Stimulated activated CD4-positive, alpha-beta T cell treated with anti-CD3 and anti-CD28 coated beads, Interleukin-15, amount 100 ng/mL, for 1 hour (primary cell): Measurements from ENCODE around the gene KCNK15.

Source experiments
- DNase-seq, 2 donors: peaks; one replicate each; pipeline ENCODE4 v3.0.0-alpha.2; 2020; ENCODE audit warnings: low read depth in 1 of 2, low spot score in 1 of 2

Gene KCNK15

GRCh38 chr20:44715499-44716308 lies 30.0 kb upstream of the KCNK15 start:
- no peak for DNase-seq

GRCh38 chr20:44716309-44717106 lies 29.2 kb upstream of the KCNK15 start:
- DNase-seq, result no peak

GRCh38 chr20:44717986-44718385 lies 27.7 kb upstream of the KCNK15 start:
- no peak for DNase-seq

GRCh38 chr20:44719841-44720240 lies 25.8 kb upstream of the KCNK15 start:
- DNase-seq, result no peak

GRCh38 chr20:44720621-44720996 lies 25.1 kb upstream of the KCNK15 start:
- no peak for DNase-seq

- no peak for DNase-seq
Measured at GRCh38 chr20:44720997-44721784, 24.5 kb upstream of the KCNK15 start.

- DNase-seq, result no peak
Measured at GRCh38 chr20:44721785-44722054, 23.9 kb upstream of the KCNK15 start.

GRCh38 chr20:44722990-44723389 lies 22.7 kb upstream of the KCNK15 start:
- no peak for DNase-seq

GRCh38 chr20:44723391-44723790 lies 22.3 kb upstream of the KCNK15 start:
- no peak for DNase-seq

GRCh38 chr20:44723798-44724362 lies 21.8 kb upstream of the KCNK15 start:
- no peak for DNase-seq

- no peak for DNase-seq
Measured at GRCh38 chr20:44724423-44725091, 21.1 kb upstream of the KCNK15 start.

- DNase-seq, result no peak
Measured at GRCh38 chr20:44725837-44726236, 19.8 kb upstream of the KCNK15 start.

GRCh38 chr20:44727039-44727438 lies 18.6 kb upstream of the KCNK15 start:
- no peak for DNase-seq

- no peak for DNase-seq
Measured at GRCh38 chr20:44727651-44728050, 18.0 kb upstream of the KCNK15 start.

GRCh38 chr20:44728801-44729443 lies 16.7 kb upstream of the KCNK15 start:
- no peak for DNase-seq

GRCh38 chr20:44730441-44730840 lies 15.2 kb upstream of the KCNK15 start:
- no peak for DNase-seq

- no peak for DNase-seq
Measured at GRCh38 chr20:44731657-44732056, 14.0 kb upstream of the KCNK15 start.

- no peak for DNase-seq
Measured at GRCh38 chr20:44732327-44732726, 13.3 kb upstream of the KCNK15 start.

GRCh38 chr20:44733341-44734069 lies 12.2 kb upstream of the KCNK15 start:
- peak in 1 of 2 donors; percentile 38 for DNase-seq

GRCh38 chr20:44734938-44735337 lies 10.7 kb upstream of the KCNK15 start:
- DNase-seq, result no peak
